ENCODE results near the gene ZNF578. TPM values are rescaled to one million over a fixed set of nuclear protein-coding genes. Genes with fewer than 3 reads are reported as not detected.
"Not testable (repeated sequence)": the region's sequence is repeated elsewhere in the genome, so short reads cannot be mapped to it uniquely, and the experiment has no call there.

ZNF578 gene
- total RNA-seq, 1 donor from 2014 or later = 1.2 TPM

DNA sequence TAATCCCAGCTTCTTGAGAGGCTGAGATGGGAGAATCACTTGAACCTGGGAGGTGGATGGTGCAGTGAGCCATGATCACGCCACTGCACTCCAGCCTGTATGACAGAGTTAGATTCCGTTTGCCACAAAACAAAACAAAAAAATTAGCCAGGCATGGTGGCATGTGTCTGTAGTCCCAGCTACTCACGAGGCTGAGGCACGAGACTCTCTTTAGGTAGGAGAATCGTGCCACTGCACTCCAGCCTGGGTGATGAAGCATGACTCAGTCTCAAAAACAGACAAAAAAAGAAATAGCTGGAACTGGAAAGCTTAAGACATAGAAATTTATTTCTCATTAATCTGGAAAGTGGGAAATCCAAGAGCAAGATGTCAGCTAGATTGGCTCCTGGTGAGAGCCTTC is 53.9 kb downstream of the ZNF578 start:
- DNase-seq (ENCODE audit: low read depth in 2 of 2) = no peak

GRCh38 chr19:52516191-52516590 is 62.8 kb downstream of the ZNF578 start:
- no peak for DNase-seq (ENCODE audit: low read depth in 2 of 2)

- peak in 1 of 2 donors; percentile 8 for DNase-seq (ENCODE audit: low read depth in 2 of 2)
Observed at GRCh38 chr19:52518646-52519045, 65.3 kb downstream of the ZNF578 start.

DNA sequence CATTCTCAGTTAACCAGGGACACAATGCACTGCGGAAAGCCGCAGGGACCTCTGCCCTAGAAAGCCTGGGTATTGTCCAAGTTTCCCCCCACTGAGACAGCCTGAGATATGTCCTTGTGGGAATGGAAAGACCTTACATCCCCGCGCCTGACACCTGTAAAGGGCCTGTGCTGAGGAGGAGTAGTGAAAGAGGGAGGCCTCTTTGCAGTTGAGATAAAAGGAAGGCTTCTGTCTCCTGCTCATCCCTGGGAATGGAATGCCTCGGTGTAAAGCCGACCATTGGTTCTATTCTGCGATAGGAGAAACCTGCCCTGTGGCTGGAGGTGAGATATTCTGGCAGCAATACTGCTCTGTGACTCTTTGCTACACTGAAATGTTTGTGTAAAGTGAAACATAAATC is 65.8 kb downstream of the ZNF578 start:
- not testable (repeated sequence) for DNase-seq (ENCODE audit: low read depth in 2 of 2)

- no peak for DNase-seq (ENCODE audit: low read depth in 2 of 2)
Observed at GRCh38 chr19:52520013-52520412, 66.7 kb downstream of the ZNF578 start.

DNA sequence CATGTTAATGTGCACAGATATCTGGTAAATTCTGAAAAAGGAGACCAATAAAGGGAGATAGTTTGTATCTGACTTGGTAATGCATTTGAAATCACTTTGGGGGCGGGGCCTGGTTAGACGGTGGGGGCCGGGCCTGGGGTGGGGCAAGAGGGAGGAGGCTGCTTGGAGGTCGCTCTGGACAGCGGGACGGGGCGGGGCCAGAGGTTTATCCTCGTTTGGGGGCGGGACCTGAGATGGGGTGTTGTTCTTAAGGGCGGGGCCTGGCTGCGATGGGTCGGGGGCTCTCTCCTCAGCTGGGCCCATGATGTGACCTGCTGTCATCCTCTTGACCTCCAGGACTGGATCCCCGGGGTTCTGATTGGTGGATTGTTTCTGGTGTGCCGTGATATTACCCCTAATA is 69.2 kb downstream of the ZNF578 start:
- DNase-seq (ENCODE audit: low read depth in 2 of 2) = no peak

DNA sequence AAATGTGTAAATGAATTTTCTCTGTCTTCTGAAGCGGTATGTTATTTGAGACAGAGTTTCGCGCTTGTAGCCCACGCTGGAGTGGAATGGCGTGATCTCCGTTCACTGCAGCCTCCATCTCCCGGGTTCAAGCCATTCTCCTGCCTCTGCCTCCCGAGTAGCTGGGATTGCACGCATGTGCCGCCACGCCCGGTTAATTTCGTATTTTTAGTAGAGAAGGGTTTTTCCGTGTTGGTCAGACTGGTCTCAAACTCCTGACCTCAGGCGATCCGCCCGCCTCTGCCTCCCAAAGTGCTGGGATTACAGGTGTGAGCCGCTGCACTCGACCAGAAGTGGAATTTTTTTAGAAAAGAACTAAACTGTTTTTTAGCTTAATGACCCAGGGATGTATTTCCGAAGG is 70.7 kb downstream of the ZNF578 start:
- DNase-seq (ENCODE audit: low read depth in 2 of 2) = no peak

- DNase-seq (ENCODE audit: low read depth in 2 of 2) = peak; percentile 92 to 93
Observed at GRCh38 chr19:52527134-52527955, 74.0 kb downstream of the ZNF578 start, which contains the start of gene ZNF808. TSS of gene ZNF808 (plus strand) at chr19:52527668. CDS start at chr19:52543285, 15,617 bp downstream.

GRCh38 chr19:52527956-52528351 is 74.6 kb downstream of the ZNF578 start:
- DNase-seq (ENCODE audit: low read depth in 2 of 2) = peak; percentile 6 to 13

GRCh38 chr19:52532480-52532879 is 79.1 kb downstream of the ZNF578 start:
- DNase-seq (ENCODE audit: low read depth in 2 of 2) = no peak

- DNase-seq (ENCODE audit: low read depth in 2 of 2) = no peak
Observed at GRCh38 chr19:52533901-52534300, 80.5 kb downstream of the ZNF578 start.

- not testable (repeated sequence) for DNase-seq (ENCODE audit: low read depth in 2 of 2)
Observed at GRCh38 chr19:52535385-52535770, 82.0 kb downstream of the ZNF578 start.

DNA sequence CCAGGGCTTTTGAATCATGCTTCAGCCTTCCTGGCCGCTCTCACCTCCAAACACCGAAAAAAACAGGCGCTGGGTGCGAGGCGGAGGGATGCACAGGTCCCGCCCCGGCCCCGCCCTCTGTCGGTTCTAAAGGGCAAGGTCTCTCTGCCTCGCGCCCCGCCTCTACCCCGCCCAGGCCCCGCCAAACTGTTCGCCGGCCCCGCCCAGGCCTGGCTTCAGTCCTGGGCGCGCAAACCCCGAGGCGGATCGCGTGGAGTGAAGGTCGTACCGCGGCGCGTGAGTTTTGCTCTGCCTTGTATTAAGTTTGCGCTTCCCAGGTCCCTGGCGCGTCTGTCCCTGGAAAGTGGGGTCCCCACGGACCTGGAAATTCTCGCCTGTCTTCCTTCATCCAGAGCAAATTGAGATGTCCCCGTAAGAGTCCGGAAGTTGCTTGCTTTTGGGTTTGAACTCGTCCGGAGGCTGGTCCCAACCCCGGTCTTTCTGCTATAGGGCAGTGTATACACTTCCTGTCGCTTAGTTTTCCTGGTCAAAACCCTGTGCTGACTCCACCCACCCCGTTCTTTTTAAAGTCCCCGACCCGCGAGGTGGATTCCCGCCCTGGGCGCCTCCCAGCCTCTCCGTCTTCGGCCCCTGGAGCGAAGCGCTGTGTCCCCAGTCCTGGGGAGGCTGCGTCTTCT is 82.6 kb downstream of the ZNF578 start:
- peak; percentile 75 to 80 for DNase-seq (ENCODE audit: low read depth in 2 of 2)

DNA sequence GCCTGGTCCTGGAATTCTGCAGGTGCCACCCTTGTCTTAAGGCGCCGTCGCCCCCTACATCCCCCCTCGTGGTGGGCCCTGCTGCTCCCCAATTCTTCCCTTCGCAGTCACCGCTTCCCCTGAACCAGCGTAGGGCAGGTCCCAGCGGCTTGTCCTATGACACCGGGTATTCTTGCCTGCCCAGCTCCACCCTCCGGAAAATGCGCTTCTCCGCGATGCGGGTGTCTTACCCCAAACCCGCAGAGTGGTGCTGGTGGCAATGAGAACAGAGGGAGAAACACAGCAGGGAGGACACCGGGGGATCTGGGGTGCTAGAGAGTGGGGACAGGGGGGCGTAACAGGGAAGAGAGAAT is 83.1 kb downstream of the ZNF578 start:
- DNase-seq (ENCODE audit: low read depth in 2 of 2) = peak; percentile 8 to 28

DNA sequence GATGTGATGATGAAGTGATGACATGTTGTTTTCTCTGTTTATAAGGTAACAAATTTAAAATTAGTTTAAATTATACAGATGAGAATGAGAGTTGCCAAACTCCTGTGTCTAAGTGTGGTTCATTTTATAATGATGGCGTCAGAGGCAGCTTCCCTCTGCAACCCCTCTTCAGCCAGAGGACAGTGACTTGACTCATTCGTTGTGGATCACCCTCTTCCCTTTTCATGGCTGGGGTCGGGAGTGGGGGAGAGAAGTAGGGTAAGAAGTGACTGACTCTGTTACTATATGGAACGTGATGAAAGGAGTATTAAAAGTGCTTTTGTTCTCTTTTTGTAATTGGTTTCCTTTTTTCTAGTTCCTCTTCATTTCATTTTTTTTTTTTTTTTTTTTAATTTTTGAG is 85.5 kb downstream of the ZNF578 start:
- not testable (repeated sequence) for DNase-seq (ENCODE audit: low read depth in 2 of 2)

DNA sequence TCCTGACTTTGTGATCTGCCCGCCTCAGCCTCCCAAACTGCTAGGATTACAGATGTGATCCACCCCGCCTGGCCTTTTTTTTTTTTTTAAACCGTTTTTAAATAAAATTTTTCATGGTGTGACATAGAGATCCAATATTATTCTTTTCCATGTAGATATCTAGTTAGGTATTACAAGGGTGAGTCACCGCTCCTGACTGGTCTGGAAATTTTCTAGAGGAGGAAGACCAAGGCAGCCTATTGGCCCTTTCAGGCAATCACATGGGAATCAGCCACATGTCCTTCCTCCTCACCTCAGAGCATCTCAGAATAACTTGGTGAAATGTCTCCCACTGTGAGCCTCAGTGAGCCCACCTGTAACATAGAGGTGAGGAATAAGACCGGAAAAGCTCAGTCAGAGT is 87.8 kb downstream of the ZNF578 start:
- not testable (repeated sequence) for DNase-seq (ENCODE audit: low read depth in 2 of 2)

GRCh38 chr19:52541608-52542007 is 88.3 kb downstream of the ZNF578 start:
- no peak for DNase-seq (ENCODE audit: low read depth in 2 of 2)

GRCh38 chr19:52542541-52542940 is 89.2 kb downstream of the ZNF578 start:
- DNase-seq (ENCODE audit: low read depth in 2 of 2) = peak in 1 of 2 donors; percentile 64

- peak in 1 of 2 donors; percentile 79 for DNase-seq (ENCODE audit: low read depth in 2 of 2)
Observed at GRCh38 chr19:52542984-52543664, 89.8 kb downstream of the ZNF578 start.

DNA sequence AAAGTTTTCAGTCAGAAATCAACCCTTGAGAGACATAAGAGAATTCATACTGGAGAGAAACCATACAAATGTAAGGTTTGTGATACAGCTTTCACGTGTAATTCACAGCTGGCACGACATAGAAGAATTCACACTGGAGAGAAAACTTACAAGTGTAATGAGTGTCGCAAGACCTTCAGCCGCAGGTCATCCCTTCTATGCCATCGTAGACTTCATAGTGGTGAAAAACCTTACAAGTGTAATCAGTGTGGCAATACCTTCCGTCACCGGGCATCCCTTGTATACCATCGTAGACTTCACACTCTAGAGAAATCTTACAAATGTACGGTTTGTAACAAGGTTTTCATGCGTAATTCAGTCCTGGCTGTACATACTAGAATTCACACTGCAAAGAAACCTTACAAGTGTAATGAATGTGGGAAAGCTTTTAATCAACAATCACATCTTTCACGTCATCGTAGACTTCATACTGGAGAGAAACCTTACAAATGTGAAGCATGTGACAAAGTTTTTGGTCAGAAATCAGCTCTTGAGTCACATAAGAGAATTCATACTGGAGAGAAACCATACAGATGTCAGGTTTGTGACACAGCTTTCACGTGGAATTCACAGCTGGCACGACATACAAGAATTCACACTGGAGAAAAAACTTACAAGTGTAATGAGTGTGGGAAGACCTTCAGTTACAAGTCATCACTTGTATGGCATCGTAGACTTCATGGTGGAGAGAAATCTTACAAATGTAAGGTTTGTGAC is 101.0 kb downstream of the ZNF578 start:
- DNase-seq (ENCODE audit: low read depth in 2 of 2) = no peak

DNA sequence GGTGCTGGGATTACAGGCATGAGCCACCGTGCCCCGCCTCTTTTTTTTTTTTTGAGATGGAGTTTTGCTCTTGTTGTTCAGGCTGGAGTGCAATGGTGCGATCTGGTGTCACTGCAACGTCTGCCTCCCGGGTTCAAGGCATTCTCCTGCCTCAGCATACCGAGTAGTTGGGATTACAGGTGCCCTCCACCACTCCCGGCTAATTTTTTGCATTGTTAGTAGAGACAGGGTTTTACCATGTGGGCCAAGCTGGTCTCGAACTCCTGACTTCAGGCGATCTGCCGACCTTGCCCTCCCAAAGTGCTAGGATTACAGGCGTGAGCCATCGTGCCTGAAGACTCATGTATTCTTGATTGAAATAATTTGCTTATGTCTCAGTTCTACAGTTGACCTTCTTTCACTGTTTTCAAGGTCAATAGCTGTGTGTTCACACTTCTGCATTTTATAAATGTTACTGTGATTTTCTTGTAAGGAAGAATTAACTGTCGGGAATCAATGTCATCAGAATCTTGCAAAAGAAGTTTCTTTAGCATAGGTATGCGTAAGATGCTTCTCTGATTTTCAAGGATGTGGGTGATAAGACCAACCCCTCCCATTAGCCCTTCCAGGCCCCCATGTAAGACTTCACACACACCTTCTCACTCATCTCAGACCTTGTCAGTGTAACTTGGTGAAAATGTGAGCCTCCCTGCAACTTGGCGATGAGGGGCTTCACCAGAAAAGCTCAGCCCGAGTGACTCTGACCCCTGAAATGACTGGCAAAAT is 104.1 kb downstream of the ZNF578 start:
- DNase-seq (ENCODE audit: low read depth in 2 of 2) = no peak

Measured in lung microvascular endothelial cell (primary cell).